B cell (primary cell): ENCODE results near the gene PTPN1.

Experiments used
- EZH2 ChIP-seq: IDR thresholded peaks from 2 replicates; pipeline ENCODE4 v1.6.1; 2012; ENCODE audit warnings: borderline replicate concordance, low read depth, mild to moderate bottlenecking, moderate library complexity, low read length; ENCODE audit not compliant: insufficient read depth, poor library complexity, severe bottlenecking
- TF ChIP-seq, protein P1 (sequence below): fragments of 200-600 bp; IDR thresholded peaks from one replicate; pipeline ENCODE4 v1.8.0; 2022; ENCODE audit warnings: antibody characterized with exemption, mild to moderate bottlenecking

DNA sequence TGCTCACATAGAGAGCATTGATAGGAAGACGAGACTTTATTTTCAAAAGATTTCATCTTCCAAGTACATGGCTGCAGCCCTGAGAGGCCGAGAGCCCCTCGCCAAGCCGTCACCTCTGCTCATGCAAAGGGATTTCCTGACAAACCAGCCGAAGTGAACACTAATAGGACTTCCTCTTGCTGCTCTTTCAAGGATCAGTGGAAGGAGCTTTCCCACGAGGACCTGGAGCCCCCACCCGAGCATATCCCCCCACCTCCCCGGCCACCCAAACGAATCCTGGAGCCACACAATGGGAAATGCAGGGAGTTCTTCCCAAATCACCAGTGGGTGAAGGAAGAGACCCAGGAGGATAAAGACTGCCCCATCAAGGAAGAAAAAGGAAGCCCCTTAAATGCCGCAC lies 69.3 kb downstream of the PTPN1 start:
- TF ChIP-seq, protein P1, sequence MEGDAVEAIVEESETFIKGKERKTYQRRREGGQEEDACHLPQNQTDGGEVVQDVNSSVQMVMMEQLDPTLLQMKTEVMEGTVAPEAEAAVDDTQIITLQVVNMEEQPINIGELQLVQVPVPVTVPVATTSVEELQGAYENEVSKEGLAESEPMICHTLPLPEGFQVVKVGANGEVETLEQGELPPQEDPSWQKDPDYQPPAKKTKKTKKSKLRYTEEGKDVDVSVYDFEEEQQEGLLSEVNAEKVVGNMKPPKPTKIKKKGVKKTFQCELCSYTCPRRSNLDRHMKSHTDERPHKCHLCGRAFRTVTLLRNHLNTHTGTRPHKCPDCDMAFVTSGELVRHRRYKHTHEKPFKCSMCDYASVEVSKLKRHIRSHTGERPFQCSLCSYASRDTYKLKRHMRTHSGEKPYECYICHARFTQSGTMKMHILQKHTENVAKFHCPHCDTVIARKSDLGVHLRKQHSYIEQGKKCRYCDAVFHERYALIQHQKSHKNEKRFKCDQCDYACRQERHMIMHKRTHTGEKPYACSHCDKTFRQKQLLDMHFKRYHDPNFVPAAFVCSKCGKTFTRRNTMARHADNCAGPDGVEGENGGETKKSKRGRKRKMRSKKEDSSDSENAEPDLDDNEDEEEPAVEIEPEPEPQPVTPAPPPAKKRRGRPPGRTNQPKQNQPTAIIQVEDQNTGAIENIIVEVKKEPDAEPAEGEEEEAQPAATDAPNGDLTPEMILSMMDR, result no peak
- no peak for TF ChIP-seq EZH2
